Loucy (cell line): ENCODE measurements around the gene PPARA.

Source experiments
- EZH2phosphoT487 ChIP-seq: fragments of 200-600 bp; IDR thresholded peaks from 2 replicates; pipeline ENCODE4 v1.6.1; 2018; ENCODE audit warnings: antibody characterized with exemption, mild to moderate bottlenecking, moderate library complexity, borderline replicate concordance
- TF ChIP-seq, protein P1 (sequence below): fragments of 200-600 bp; sonication (generic); conservative IDR thresholded peaks from 2 replicates; pipeline ENCODE4 v1.5.1; 2014; ENCODE audit warnings: mild to moderate bottlenecking, antibody characterized with exemption, low read length

DNA sequence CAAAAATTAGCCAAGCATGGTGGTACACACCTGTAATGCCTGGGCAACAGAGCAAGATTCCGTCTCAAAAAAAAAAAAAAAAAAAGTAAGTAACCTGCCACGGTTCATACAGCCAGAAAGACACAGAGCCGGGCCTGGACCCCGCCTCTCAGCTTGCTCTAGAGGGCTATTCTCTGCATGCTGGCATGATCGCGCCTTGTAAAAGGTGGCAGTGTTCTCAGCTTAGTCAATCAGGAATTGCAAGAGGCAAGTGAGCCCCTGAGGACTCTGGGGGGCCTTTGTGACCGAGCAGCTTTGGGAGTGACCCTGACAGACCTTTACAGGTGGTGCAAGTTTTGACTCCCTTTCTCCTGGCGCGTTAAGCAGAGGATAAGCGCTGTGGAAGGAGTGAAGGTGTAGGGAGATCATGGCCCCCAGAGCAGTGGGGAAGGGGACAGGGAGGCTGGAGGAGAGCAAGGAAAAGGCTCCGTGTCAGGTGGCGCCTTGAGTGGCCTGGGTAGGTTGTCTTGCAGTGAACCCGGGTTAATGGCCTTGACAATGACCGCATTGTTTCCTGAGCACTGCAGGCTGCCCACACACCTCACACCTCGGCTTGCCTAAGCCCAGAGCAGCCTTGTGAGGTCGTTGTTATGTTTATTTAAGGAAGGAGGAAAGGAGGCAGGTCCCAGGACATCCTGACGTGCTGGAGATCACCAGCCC is 50.9 kb downstream of the PPARA start:
- TF ChIP-seq, protein P1, sequence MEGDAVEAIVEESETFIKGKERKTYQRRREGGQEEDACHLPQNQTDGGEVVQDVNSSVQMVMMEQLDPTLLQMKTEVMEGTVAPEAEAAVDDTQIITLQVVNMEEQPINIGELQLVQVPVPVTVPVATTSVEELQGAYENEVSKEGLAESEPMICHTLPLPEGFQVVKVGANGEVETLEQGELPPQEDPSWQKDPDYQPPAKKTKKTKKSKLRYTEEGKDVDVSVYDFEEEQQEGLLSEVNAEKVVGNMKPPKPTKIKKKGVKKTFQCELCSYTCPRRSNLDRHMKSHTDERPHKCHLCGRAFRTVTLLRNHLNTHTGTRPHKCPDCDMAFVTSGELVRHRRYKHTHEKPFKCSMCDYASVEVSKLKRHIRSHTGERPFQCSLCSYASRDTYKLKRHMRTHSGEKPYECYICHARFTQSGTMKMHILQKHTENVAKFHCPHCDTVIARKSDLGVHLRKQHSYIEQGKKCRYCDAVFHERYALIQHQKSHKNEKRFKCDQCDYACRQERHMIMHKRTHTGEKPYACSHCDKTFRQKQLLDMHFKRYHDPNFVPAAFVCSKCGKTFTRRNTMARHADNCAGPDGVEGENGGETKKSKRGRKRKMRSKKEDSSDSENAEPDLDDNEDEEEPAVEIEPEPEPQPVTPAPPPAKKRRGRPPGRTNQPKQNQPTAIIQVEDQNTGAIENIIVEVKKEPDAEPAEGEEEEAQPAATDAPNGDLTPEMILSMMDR, result no peak
- TF ChIP-seq EZH2phosphoT487, result no peak
